Body of pancreas (tissue), 4 donors: ENCODE measurements around the gene HACD2.

Source experiments
- CTCF ChIP-seq, 7 experiments: fragments of 450-650 bp in 4 of 7; fragments of 200-600 bp in 3 of 7; sonication (generic) in 3 of 7; IDR thresholded peaks; one replicate each; pipeline ENCODE4 v1.5.1; 2016 to 2019; ENCODE audit warnings: antibody characterized with exemption in 7 of 7
- POLR2A ChIP-seq, 3 donors: fragments of 450-650 bp; IDR thresholded peaks; one replicate each; pipeline ENCODE4 v1.6.1; 2016; ENCODE audit warnings: antibody characterized with exemption in 3 of 3, mild to moderate bottlenecking in 2 of 3

- TF ChIP-seq POLR2A (IDR thresholded peaks at IDR 0.05): no peak
- peak in 3 of 7 experiments; percentile 12 to 45 (median 39) for TF ChIP-seq CTCF (IDR thresholded peaks at IDR 0.05)
Observed at GRCh38 chr3:123584284-123584987, 417 bp downstream of the HACD2 start.
